ENCODE measurements around the gene ZNF618. TPM values are rescaled to one million over a fixed set of nuclear protein-coding genes. Genes with fewer than 3 reads are reported as not detected.

Gene ZNF618
- total RNA-seq, 2 experiments from 2014 or later, result 0.22 to 0.27 TPM

GRCh38 chr9:114025196-114025753 lies 149.2 kb downstream of the ZNF618 start:
- intact Hi-C loops (cut with micrococcal nuclease), result no loop called here
- ATAC-seq, result no peak
- no peaks in the 10 kb centered on the region for H3K27me3 Mint-ChIP-seq
- H3K9me3 Mint-ChIP-seq, result peaks cover 15% of the 10 kb centered on the region
- no peak overlapping the region for H3K4me3 Mint-ChIP-seq
- no peak overlapping the region for H3K27ac Mint-ChIP-seq
- POLR2A ChIA-PET, result no interaction called here
- no peak for DNase-seq
- TF ChIP-seq, protein P1, sequence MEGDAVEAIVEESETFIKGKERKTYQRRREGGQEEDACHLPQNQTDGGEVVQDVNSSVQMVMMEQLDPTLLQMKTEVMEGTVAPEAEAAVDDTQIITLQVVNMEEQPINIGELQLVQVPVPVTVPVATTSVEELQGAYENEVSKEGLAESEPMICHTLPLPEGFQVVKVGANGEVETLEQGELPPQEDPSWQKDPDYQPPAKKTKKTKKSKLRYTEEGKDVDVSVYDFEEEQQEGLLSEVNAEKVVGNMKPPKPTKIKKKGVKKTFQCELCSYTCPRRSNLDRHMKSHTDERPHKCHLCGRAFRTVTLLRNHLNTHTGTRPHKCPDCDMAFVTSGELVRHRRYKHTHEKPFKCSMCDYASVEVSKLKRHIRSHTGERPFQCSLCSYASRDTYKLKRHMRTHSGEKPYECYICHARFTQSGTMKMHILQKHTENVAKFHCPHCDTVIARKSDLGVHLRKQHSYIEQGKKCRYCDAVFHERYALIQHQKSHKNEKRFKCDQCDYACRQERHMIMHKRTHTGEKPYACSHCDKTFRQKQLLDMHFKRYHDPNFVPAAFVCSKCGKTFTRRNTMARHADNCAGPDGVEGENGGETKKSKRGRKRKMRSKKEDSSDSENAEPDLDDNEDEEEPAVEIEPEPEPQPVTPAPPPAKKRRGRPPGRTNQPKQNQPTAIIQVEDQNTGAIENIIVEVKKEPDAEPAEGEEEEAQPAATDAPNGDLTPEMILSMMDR (IDR thresholded peaks at IDR 0.05), result no peak
- CTCF ChIA-PET, result interaction anchor here (1.2 kb wide), 1 partner anchor 217 kb away, joined by 3 read pairs; no protein-coding TSS in a partner anchor
- H3K4me1 Mint-ChIP-seq (ENCODE audit: low read depth), result no peaks in the 10 kb centered on the region
- H3K36me3 Mint-ChIP-seq (ENCODE audit: low read depth), result peaks cover 3% of the 10 kb centered on the region

GRCh38 chr9:114025760-114026159 lies 149.7 kb downstream of the ZNF618 start:
- TF ChIP-seq, protein P1 (IDR thresholded peaks at IDR 0.05), result no peak
- no peak overlapping the region for H3K4me3 Mint-ChIP-seq
- ATAC-seq (no peak), DNase-seq (no peak)
- H3K9me3 Mint-ChIP-seq, result peaks cover 15% of the 10 kb centered on the region
- no peaks in the 10 kb centered on the region for H3K27me3 Mint-ChIP-seq
- intact Hi-C loops (cut with micrococcal nuclease), result no loop called here
- CTCF ChIA-PET, result interaction anchor here (1.2 kb wide), 1 partner anchor 218 kb away, joined by 3 read pairs; no protein-coding TSS in a partner anchor
- H3K27ac Mint-ChIP-seq, result no peak overlapping the region
- H3K4me1 Mint-ChIP-seq (ENCODE audit: low read depth), result no peaks in the 10 kb centered on the region
- H3K36me3 Mint-ChIP-seq (ENCODE audit: low read depth), result peaks cover 3% of the 10 kb centered on the region
- POLR2A ChIA-PET, result no interaction called here

- H3K27ac Mint-ChIP-seq, result no peak overlapping the region
- ATAC-seq (no peak), DNase-seq (no peak)
- H3K4me3 Mint-ChIP-seq, result no peak overlapping the region
- intact Hi-C loops (cut with micrococcal nuclease), result no loop called here
- ChIA-PET POLR2A (no interaction called here), CTCF (interaction anchor here (1.2 kb wide), 1 partner anchor 219 kb away, joined by 3 read pairs; no protein-coding TSS in a partner anchor)
- peaks cover 15% of the 10 kb centered on the region for H3K9me3 Mint-ChIP-seq
- H3K27me3 Mint-ChIP-seq, result no peaks in the 10 kb centered on the region
- TF ChIP-seq, protein P1 (IDR thresholded peaks at IDR 0.05), result no peak
- H3K4me1 Mint-ChIP-seq (ENCODE audit: low read depth), result no peaks in the 10 kb centered on the region
- peaks cover 3% of the 10 kb centered on the region for H3K36me3 Mint-ChIP-seq (ENCODE audit: low read depth)
These were observed 150.2 kb downstream of the ZNF618 start for GRCh38 chr9:114026335-114026734.

DNA sequence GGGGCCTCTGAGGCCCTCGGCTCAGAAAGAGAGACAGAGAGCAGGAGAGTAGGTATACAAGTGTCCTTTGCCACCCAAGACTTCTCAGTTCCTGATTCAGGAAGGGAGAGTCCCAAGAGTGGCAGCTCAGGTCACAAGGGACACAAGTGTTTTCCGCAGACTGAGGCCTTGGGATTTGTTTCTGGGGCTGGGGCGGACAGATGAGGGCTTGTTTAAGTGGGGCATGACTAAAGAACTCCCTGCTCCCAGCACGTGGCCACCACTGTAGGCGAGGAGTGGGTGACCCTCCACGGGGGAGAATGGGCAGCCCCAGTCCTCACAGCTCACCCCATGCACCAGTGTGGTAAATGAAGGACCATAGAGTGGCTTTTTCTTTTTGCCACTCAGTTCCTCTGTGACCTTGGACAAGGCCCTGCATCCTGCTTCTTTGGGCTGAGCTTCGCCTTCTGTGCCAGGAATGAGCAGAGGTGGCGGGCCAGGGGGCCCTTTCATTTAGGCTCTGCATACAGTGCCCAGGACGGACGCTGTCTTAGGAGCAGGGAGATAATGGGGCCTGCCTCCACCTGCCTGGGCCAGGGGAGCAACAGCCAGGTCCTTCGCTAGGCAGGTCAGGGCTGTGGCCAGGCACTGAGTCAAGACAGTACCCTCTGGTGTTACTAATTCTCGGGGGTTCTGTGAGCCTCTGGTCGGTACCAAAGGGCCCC lies 151.2 kb downstream of the ZNF618 start:
- no peak for ATAC-seq
- Mint-ChIP-seq H3K36me3 (ENCODE audit: low read depth) (peaks cover 3% of the 10 kb centered on the region), H3K27me3 (no peaks in the 10 kb centered on the region), H3K4me1 (ENCODE audit: low read depth) (no peaks in the 10 kb centered on the region), H3K9me3 (peaks cover 15% of the 10 kb centered on the region), H3K27ac (no peak overlapping the region), H3K4me3 (no peak overlapping the region)
- intact Hi-C loops (cut with micrococcal nuclease), result no loop called here
- DNase-seq, result no peak
- POLR2A ChIA-PET, result no interaction called here
- CTCF ChIA-PET, result no interaction called here
- TF ChIP-seq, protein P1 (IDR thresholded peaks at IDR 0.05), result no peak

GRCh38 chr9:114027863-114028465 lies 151.9 kb downstream of the ZNF618 start:
- ATAC-seq, result no peak
- Mint-ChIP-seq H3K4me3 (no peak overlapping the region), H3K27me3 (no peaks in the 10 kb centered on the region), H3K36me3 (ENCODE audit: low read depth) (peaks cover 3% of the 10 kb centered on the region), H3K27ac (no peak overlapping the region), H3K4me1 (ENCODE audit: low read depth) (no peaks in the 10 kb centered on the region), H3K9me3 (peaks cover 10% of the 10 kb centered on the region)
- intact Hi-C loops (cut with micrococcal nuclease), result no loop called here
- ChIA-PET CTCF (no interaction called here), POLR2A (no interaction called here)
- TF ChIP-seq, protein P1 (IDR thresholded peaks at IDR 0.05), result no peak
- DNase-seq, result no peak
